DND-41 (cell line): ENCODE measurements around the gene MX2.

Experiments used
- CTCF ChIP-seq: IDR thresholded peaks from 2 replicates; pipeline ENCODE4 v1.5.1; 2012; ENCODE audit warnings: borderline replicate concordance, low read length, moderate library complexity, mild to moderate bottlenecking; ENCODE audit not compliant: poor library complexity, severe bottlenecking; ENCODE audit errors: extremely low read depth
- EZH2 ChIP-seq: IDR thresholded peaks from 3 replicates; pipeline ENCODE4 v1.6.1; 2012; ENCODE audit warnings: borderline replicate concordance, low read depth, mild to moderate bottlenecking, moderate library complexity, low read length, inconsistent platforms; ENCODE audit not compliant: severe bottlenecking

DNA sequence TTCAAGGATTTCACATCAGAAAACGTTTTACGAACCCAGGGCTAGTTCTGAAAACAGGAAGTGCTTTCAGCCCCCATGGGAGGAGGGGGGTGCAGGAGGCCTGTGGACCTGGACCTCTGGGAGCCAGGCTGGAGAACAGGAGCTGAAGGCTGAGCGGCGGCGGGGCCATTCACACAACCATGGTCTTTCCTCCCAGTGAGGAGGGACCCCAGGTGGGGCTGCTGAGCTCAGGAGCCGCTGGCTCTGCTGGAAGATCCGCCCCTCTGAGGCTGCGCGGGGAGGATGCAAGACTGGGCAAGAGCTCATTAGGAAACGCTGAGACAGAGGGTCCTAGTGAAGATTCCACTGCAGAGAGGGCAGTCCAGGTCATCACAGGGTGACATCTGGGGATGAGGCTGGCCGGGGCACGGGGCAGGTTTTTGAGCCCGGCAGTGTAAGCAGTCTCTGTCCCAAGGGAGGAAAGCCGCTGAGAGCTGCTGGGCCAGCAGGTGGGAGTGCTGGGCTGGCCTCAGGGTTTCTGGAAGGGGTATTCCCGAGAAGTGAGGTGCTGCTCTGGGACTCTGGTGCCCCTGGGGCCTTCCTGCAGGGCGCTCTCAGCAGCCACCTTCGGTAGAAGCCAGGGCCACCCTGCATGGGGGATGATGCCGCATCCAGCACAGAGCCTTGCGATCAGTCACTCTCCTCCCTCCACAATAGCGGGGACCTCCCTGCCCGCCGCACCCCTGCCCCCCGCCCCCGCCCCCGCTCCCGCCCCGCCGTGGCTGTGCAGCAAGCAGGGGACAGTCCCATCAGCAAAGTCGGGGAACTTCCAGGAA lies 7.5 kb downstream of the MX2 start:
- TF ChIP-seq CTCF (peak; percentile 35), EZH2 (no peak)
